Adipose tissue (tissue), 3 donors: ENCODE measurements around the gene SLC25A31. TPM values are rescaled to one million over a fixed set of nuclear protein-coding genes. Genes with fewer than 3 reads are reported as not detected.

Experiments used
- H3K27ac ChIP-seq: one replicate; pipeline ENCODE4 v1.5.1; 2013; ENCODE audit warnings: low read depth, low read length
- WGBS, 3 donors: extraction: QIAGEN DNeasy Blood & Tissue Kit; methylation state at CpG; one replicate each; pipeline ENCODE4 v1.1.7; 2013; 5-methylcytosine and 5-hydroxymethylcytosine counted together
- polyA plus RNA-seq, 3 donors: library from polyadenylated mRNA; stranded (reverse); fragments of 200-250 nt; gene quantifications; one replicate each; pipeline ENCODE4 v1.2.3, GENCODE V29; 2013
- donor health status: healthy with polysubstance abuse.
- donor health status: Bipolar disorder and iron deficiency.
- donor health status: healthy.

SLC25A31 gene
- not detected for polyA plus RNA-seq

- WGBS, 3 donors: 94 to 97% (median 95%) methylated on average over 64 of the region's 64 CpGs
- no peak within 1 kb of the TSS for H3K27ac ChIP-seq
Measured at GRCh38 chr4:127730142-127730913, at the start of gene SLC25A31. Gene SLC25A31 (plus strand): TSS chr4:127730400. CDS start chr4:127730546, 146 bp downstream.

- no peak overlapping the region for H3K27ac ChIP-seq
Measured at GRCh38 chr4:127685292-127685691, 44.9 kb upstream of the SLC25A31 start.

DNA sequence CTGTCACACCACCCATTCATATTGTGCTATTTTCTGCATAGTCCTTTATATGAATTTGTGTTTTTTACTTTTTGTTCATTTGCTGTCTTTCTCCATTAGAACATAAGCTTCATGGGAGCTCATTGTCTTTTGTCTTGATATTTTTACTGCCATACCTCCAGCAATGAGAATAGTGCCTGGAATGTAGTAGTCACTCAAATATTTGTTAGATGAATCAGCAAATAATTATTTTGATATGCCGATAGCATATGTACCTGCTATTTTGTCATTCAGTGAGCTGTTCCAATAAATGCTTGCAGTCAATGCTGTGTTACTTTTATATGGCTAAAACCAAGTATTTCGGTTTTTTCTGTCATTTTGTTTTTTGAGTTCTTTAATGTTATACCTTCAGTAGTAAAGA, 43.5 kb upstream of the SLC25A31 start:
- 93 to 96% (median 94%) methylated on average over 2 of the region's 2 CpGs for WGBS, 3 donors

GRCh38 chr4:127687580-127687979, 42.6 kb upstream of the SLC25A31 start:
- no peak overlapping the region for H3K27ac ChIP-seq
- 88 to 90% (median 89%) methylated on average over 7 of the region's 7 CpGs for WGBS, 3 donors

More for the DNA sequence above, 43.5 kb upstream of the SLC25A31 start:
- no peak overlapping the region for H3K27ac ChIP-seq

GRCh38 chr4:127698789-127699200, 31.4 kb upstream of the SLC25A31 start:
- 72 to 90% (median 72%) methylated on average over 4 of the region's 4 CpGs for WGBS, 3 donors
- H3K27ac ChIP-seq: no peak overlapping the region

GRCh38 chr4:127708985-127709384, 21.2 kb upstream of the SLC25A31 start:
- no peak overlapping the region for H3K27ac ChIP-seq
- WGBS, 3 donors: 35 to 46% (median 44%) methylated on average over 5 of the region's 5 CpGs

GRCh38 chr4:127709456-127709855, 20.7 kb upstream of the SLC25A31 start:
- H3K27ac ChIP-seq: no peak overlapping the region

GRCh38 chr4:127731406-127731805, 1.2 kb downstream of the SLC25A31 start:
- 91 to 97% (median 94%) methylated on average over 19 of the region's 19 CpGs for WGBS, 3 donors

More at GRCh38 chr4:127709456-127709855, 20.7 kb upstream of the SLC25A31 start:
- 56 to 75% (median 72%) methylated on average over 3 of the region's 3 CpGs for WGBS, 3 donors

GRCh38 chr4:127732623-127733328, 2.6 kb downstream of the SLC25A31 start:
- no peak overlapping the region for H3K27ac ChIP-seq
- 15 to 24% (median 18%) methylated on average over 8 of the region's 8 CpGs for WGBS, 3 donors

More at GRCh38 chr4:127731406-127731805, 1.2 kb downstream of the SLC25A31 start:
- no peak overlapping the region for H3K27ac ChIP-seq

DNA sequence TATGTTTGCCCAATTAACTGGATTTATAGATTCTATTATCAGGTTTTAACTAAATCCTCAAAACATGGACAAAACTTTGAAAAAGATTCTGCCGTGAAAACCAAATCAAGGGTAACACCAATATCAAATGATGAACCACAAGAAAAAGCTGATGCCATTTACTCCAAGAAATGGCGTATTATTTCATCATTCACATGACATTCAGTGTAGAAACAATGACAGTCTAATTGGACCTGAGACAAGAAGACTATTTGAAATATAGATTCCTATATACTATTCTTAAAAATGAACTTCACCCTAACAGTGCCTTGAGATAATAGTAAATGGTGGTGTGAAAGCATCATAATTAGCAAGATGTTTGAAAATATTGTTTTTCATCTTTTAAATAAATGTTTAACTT, 4.8 kb downstream of the SLC25A31 start:
- WGBS, 3 donors: 80 to 84% (median 83%) methylated on average over 2 of the region's 2 CpGs

DNA sequence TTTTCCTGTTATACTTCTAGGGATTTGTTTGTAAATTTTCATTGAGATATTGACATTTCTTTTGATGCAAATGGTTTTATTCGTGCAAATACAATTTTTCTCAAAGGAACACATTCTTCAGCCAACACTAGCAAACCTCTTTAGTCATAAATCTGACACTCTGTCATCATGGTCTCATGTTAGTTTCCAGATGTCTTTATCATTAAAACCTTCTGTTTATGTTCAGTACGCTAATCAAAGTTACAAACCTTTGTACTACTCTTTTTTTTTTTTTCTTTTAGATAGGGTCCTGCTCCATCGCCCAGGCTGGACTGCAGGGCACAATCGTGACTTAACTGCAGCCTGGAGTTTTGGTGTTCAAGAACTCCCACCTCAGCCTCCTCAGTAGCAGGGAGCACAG, 7.1 kb downstream of the SLC25A31 start:
- WGBS, 3 donors: 28 to 49% (median 44%) methylated on average over 4 of the region's 4 CpGs
- no peak overlapping the region for H3K27ac ChIP-seq

More for the DNA sequence above, 4.8 kb downstream of the SLC25A31 start:
- H3K27ac ChIP-seq: no peak overlapping the region

- no peak overlapping the region for H3K27ac ChIP-seq
- WGBS, 3 donors: 95 to 100% (median 100%) methylated on average over 1 of the region's 1 CpG
Measured at GRCh38 chr4:127741247-127741646, 11.0 kb downstream of the SLC25A31 start.

- WGBS, 3 donors: 78 to 87% (median 84%) methylated on average over 4 of the region's 4 CpGs
Measured at GRCh38 chr4:127747883-127748282, 17.7 kb downstream of the SLC25A31 start.

GRCh38 chr4:127748957-127749356, 18.8 kb downstream of the SLC25A31 start:
- WGBS, 3 donors: 83 to 87% (median 84%) methylated on average over 2 of the region's 2 CpGs

More at GRCh38 chr4:127747883-127748282, 17.7 kb downstream of the SLC25A31 start:
- H3K27ac ChIP-seq: no peak overlapping the region

DNA sequence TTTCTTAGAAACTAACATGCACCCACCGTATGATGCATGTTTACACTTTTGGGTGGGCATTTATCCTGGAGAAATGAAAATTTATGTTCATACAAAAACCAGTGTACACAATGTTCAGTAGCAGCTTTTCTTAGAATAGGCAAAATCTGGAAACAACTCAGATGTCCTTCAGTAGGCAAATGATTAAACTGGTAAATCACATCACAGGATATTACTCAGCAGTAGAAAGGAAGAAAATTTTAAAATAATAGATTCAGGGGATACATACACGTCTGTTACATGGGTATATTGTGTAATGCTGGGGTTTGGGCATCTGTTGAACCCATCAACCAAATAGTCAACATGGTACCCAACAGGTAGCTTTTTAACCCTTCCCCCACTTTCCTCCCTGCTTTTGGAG, 26.7 kb downstream of the SLC25A31 start:
- no peak overlapping the region for H3K27ac ChIP-seq
- 62 to 80% (median 73%) methylated on average over 2 of the region's 2 CpGs for WGBS, 3 donors

More at GRCh38 chr4:127748957-127749356, 18.8 kb downstream of the SLC25A31 start:
- no peak overlapping the region for H3K27ac ChIP-seq

GRCh38 chr4:127759228-127759820, 29.1 kb downstream of the SLC25A31 start:
- WGBS, 3 donors: 66 to 85% (median 69%) methylated on average over 2 of the region's 2 CpGs
- H3K27ac ChIP-seq: no peak overlapping the region

GRCh38 chr4:127759893-127760292, 29.7 kb downstream of the SLC25A31 start:
- WGBS, 3 donors: 61 to 88% (median 80%) methylated on average over 3 of the region's 3 CpGs
- H3K27ac ChIP-seq: no peak overlapping the region

- 39 to 62% (median 58%) methylated on average over 4 of the region's 4 CpGs for WGBS, 3 donors
Measured at GRCh38 chr4:127771535-127772275, 41.5 kb downstream of the SLC25A31 start.

More at GRCh38 chr4:127771535-127772275, 41.5 kb downstream of the SLC25A31 start:
- no peak overlapping the region for H3K27ac ChIP-seq
